Pancreas (tissue), 10 donors: ENCODE data around the gene ADAMTS8. TPM values are rescaled to one million over a fixed set of nuclear protein-coding genes. Genes with fewer than 3 reads are reported as not detected.

Experiments used
- ATAC-seq, 4 donors: fragments of 200-7000 bp; cut with Tn5 transposase; one replicate each; pipeline versions ENCODE4 v1.8.0 to v1.9.1; 2020; ENCODE audit warnings: mild to moderate bottlenecking in 4 of 4, moderate library complexity in 4 of 4
- DNase-seq, 6 donors: peaks; one replicate each; pipeline ENCODE4 v3.0.0-alpha.2; 2020
- FAIRE-seq: peaks from 2 replicates; lab custom pipeline; 2012; peaks lifted over from hg19 to GRCh38; lab: Jason Lieb, UNC
- H3K27ac ChIP-seq, 4 donors: fragments of 200-600 bp; sonication (generic); 1 replicate in 3 of 4; 2 replicates in 1 of 4; pipeline versions ENCODE4 v1.5.0 to v1.8.0; 2020
- H3K27me3 ChIP-seq, 4 donors: fragments of 200-600 bp; one replicate each; pipeline ENCODE4 v1.8.0; 2021
- H3K36me3 ChIP-seq, 3 donors: fragments of 200-600 bp; sonication (generic) in 1 of 3; one replicate each; pipeline versions ENCODE4 v1.5.0 to v1.8.0; 2020 to 2021
- H3K4me1 ChIP-seq, 3 donors: fragments of 200-600 bp; one replicate each; pipeline ENCODE4 v1.8.0; 2021
- H3K4me3 ChIP-seq, 4 donors: fragments of 200-600 bp; sonication (generic) in 2 of 4; one replicate each; pipeline versions ENCODE4 v1.5.0 to v1.8.0; 2020 to 2021
- H3K9me3 ChIP-seq, 4 donors: fragments of 200-600 bp; one replicate each; pipeline ENCODE4 v1.8.0; 2021
- WGBS, 2 donors: extraction: QIAGEN DNeasy Blood & Tissue Kit; methylation state at CpG; one replicate each; pipeline ENCODE4 v1.1.7; 2013; 5-methylcytosine and 5-hydroxymethylcytosine counted together
- intact Hi-C, 3 donors: fragments of 100-400 bp; cut with DNase I; formaldehyde crosslinking; loops; one replicate each; pipeline versions ENCODE4 v1.11.1 to v1.14.2; 2022
- polyA plus RNA-seq, 2 donors: library from polyadenylated mRNA; stranded (reverse); fragments of 200-250 nt; gene quantifications; one replicate each; pipeline ENCODE4 v1.2.3, GENCODE V29; 2013
- total RNA-seq, 6 donors: library from RNA; stranded (reverse); fragmentation: NEBNext Ultra II Directional in 4 of 6; extraction: Animal tissue kit (Norgen Biotek cat#: 25700) in 4 of 6; gene quantifications; one replicate each; pipeline versions ENCODE4 v1.2.1 to v1.2.4, GENCODE V29; 2021 to 2023
- TF ChIP-seq, protein P1 (sequence below), 4 donors: fragments of 200-600 bp; sonication (generic) in 3 of 4; IDR thresholded peaks; one replicate each; pipeline versions ENCODE4 v1.5.0 to v1.8.0; 2021; ENCODE audit warnings: antibody characterized with exemption in 4 of 4
- donor health status: healthy with polysubstance abuse.
- donor health status: DM: no; HTN: no; CAD: no; lungs with moderate emphysema.
- donor health status: DM: no; HTN: no; CAD: no.
- donor health status: control.
- donor health status: control.
- donor health status: Bipolar disorder and iron deficiency.
- donor health status: DM: yes; HTN: yes; CAD: no.
- donor health status: DM: no; HTN: no; CAD: no.
- donor health status: DM: no; HTN: no; CAD: no.
- donor health status: DM: yes; HTN: yes; CAD: no.

Gene ADAMTS8
- total and polyA plus RNA-seq, 8 donors: 0.04 to 1.6 (median 0.42) TPM; not detected in 1

DNA sequence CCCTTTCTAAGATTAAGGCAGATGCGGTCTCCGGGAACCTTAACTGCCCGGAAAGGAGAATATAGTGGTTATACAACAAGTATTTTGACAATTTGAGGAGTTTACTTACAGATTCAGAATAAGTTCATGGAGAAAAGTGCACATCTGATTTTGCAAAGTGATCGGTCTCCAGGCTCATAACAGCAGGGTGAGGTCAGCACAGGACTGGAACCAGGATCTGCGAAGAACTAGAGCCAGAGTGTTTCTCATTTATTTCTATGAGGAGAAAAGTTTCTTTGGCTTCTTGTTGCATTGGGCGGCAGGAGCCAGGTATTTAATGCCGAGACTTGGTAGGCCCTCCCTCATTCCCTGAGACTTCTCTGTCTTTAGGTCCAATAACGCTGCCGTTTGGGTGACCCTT is 23.8 kb upstream of the ADAMTS8 start:
- no peak for FAIRE-seq
- intact Hi-C loops: no loop called here

DNA sequence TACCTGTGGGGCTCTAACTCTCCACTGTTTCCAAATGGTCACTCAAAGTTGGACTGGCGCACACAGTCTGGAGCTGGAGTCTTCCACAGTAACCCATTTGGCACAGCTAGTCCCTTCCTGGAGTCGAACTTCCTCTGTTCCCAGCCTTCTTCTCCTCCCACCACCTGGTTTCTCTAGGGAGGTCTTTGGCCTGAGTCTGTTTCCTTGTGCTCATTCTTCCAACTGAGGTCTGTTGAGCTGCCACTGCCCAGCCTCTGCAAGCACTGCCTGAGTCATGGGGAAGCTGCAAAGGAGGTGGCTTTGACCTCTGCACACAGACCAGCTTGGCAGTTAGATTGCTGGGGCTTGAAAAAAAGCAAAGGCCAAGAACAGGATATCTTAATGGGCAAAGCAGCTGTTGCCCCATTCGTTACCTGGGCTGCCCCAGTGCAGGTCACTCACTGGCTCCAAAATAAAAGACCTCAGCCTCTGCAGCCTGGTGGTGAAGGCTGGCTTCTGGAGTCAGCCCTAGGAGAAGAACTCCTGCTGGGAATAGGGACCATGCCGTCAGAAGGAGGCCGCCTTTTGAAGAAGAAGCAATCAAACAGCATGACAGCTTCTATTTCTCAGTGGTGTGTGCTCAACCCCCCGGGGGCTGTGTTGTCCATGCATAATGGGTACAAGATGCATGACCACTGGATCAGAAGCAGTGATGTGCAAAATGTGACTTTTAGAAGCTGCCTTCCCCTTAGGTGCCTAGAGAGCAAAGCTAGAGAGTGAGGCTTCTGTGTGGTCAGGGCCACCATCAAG is 23.0 kb upstream of the ADAMTS8 start:
- intact Hi-C loops: no loop called here
- Histone ChIP-seq H3K27ac (no peak overlapping the region), H3K36me3 (no peaks in the 10 kb centered on the region), H3K4me3 (no peak overlapping the region), H3K9me3 (no peaks in the 10 kb centered on the region), H3K27me3 (peaks cover 0 to 4% (median 0%) of the 10 kb centered on the region in 4 donors), H3K4me1 (peaks cover 0 to 10% (median 7%) of the 10 kb centered on the region in 3 donors)
- TF ChIP-seq, protein P1, sequence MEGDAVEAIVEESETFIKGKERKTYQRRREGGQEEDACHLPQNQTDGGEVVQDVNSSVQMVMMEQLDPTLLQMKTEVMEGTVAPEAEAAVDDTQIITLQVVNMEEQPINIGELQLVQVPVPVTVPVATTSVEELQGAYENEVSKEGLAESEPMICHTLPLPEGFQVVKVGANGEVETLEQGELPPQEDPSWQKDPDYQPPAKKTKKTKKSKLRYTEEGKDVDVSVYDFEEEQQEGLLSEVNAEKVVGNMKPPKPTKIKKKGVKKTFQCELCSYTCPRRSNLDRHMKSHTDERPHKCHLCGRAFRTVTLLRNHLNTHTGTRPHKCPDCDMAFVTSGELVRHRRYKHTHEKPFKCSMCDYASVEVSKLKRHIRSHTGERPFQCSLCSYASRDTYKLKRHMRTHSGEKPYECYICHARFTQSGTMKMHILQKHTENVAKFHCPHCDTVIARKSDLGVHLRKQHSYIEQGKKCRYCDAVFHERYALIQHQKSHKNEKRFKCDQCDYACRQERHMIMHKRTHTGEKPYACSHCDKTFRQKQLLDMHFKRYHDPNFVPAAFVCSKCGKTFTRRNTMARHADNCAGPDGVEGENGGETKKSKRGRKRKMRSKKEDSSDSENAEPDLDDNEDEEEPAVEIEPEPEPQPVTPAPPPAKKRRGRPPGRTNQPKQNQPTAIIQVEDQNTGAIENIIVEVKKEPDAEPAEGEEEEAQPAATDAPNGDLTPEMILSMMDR (IDR thresholded peaks at IDR 0.05): no peak
- DNase-seq: no peak
- WGBS, 2 donors: 81 to 82% methylated on average over 6 of the region's 6 CpGs
- FAIRE-seq: no peak
- no peak for ATAC-seq

More for the DNA sequence above, 23.8 kb upstream of the ADAMTS8 start:
- WGBS, 2 donors: 89 to 91% methylated on average over 9 of the region's 9 CpGs
- TF ChIP-seq, protein P1 (IDR thresholded peaks at IDR 0.05): no peak
- Histone ChIP-seq H3K4me1 (peaks cover 0 to 10% (median 7%) of the 10 kb centered on the region in 3 donors), H3K27me3 (peaks cover 0 to 4% (median 0%) of the 10 kb centered on the region in 4 donors), H3K9me3 (no peaks in the 10 kb centered on the region), H3K27ac (no peak overlapping the region), H3K4me3 (no peak overlapping the region), H3K36me3 (no peaks in the 10 kb centered on the region)
- DNase-seq (no peak), ATAC-seq (no peak)

DNA sequence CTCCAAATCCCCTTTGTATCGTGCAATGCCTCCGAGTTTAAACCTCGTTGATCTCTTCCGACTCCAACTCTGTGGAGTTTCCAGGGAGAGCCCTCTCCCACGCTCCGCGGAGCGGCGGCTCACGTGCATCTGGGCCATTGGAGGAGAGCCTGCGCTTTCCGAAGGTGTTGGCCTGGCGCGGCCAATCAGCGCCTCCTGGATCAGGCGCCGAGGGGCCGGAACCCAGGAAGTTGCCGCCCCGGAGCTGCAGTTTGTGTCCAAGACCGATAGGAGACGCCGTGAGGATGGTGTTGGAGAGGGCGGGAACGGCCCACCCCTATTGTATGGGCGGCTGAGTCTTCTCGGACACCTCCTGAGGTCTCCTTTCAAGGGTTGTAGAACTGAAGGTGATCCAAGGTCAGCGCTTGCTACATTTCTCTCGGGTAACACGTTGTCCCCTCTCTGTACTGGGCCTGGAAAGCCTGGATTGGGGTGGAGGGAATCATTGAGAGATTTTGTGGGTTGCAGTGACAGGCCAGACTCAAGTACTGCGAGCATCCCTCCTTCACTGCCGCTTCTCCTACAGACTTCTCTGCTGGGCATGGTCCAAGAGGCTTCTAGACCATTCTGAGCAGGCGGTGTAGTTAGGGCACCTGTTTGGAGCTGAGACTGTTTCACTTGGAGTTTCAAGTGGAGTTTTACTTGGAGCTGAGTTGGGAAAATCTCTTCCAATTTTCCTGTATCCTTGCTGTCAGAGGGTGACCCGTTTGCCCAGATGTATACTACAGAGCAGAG is 21.8 kb upstream of the ADAMTS8 start:
- H3K27ac ChIP-seq: no peak overlapping the region

DNA sequence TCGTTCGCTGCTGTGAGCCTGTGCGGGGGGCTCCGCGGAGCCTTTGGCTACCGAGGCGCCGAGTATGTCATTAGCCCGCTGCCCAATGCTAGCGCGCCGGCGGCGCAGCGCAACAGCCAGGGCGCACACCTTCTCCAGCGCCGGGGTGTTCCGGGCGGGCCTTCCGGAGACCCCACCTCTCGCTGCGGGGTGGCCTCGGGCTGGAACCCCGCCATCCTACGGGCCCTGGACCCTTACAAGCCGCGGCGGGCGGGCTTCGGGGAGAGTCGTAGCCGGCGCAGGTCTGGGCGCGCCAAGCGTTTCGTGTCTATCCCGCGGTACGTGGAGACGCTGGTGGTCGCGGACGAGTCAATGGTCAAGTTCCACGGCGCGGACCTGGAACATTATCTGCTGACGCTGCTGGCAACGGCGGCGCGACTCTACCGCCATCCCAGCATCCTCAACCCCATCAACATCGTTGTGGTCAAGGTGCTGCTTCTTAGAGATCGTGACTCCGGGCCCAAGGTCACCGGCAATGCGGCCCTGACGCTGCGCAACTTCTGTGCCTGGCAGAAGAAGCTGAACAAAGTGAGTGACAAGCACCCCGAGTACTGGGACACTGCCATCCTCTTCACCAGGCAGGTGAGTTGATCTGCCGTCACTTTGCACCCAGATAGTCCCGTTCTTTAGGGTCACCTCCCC is 21.0 kb upstream of the ADAMTS8 start:
- no peak overlapping the region for H3K27ac ChIP-seq
- WGBS, 2 donors: 3% methylated on average over 53 to 64 of the region's 64 CpGs
- intact Hi-C loops: no loop called here

More for the DNA sequence above, 21.8 kb upstream of the ADAMTS8 start:
- H3K4me3 ChIP-seq: peak overlapping the region in 3 of 4 donors; percentile 31 to 60 (median 44)
- H3K27me3 ChIP-seq: peaks cover 0 to 4% (median 0%) of the 10 kb centered on the region in 4 donors
- H3K36me3 ChIP-seq: no peaks in the 10 kb centered on the region
- H3K4me1 ChIP-seq: peaks cover 0 to 10% (median 7%) of the 10 kb centered on the region in 3 donors
- ATAC-seq (peak; percentile 7 to 47 (median 36)), DNase-seq (peak in 3 of 6 donors; percentile 32 to 65 (median 41)), FAIRE-seq (no peak)
- H3K9me3 ChIP-seq: no peaks in the 10 kb centered on the region
- 28 to 33% methylated on average over 34 of the region's 34 CpGs for WGBS, 2 donors
- TF ChIP-seq, protein P1 (IDR thresholded peaks at IDR 0.05): peak in 1 of 4 donors; percentile 11
- intact Hi-C loops: no loop called here

More for the DNA sequence above, 21.0 kb upstream of the ADAMTS8 start:
- Histone ChIP-seq H3K4me3 (peak overlapping the region; percentile 31 to 60 (median 38)), H3K36me3 (no peaks in the 10 kb centered on the region), H3K27me3 (peaks cover 0 to 4% (median 0%) of the 10 kb centered on the region in 4 donors), H3K9me3 (no peaks in the 10 kb centered on the region), H3K4me1 (peaks cover 0 to 10% (median 7%) of the 10 kb centered on the region in 3 donors)
- FAIRE-seq (no peak), DNase-seq (peak in 3 of 6 donors; percentile 34 to 71 (median 62)), ATAC-seq (peak; percentile 15 to 26 (median 20))
- TF ChIP-seq, protein P1 (IDR thresholded peaks at IDR 0.05): no peak
